ENCODE results near the gene NTM. TPM values are rescaled to one million over a fixed set of nuclear protein-coding genes. Genes with fewer than 3 reads are reported as not detected.

NTM gene
- total RNA-seq, 2 donors from 2014 or later = 1.7 to 3.6 TPM

- no peaks in the 10 kb centered on the region for H3K9me3 ChIP-seq (ENCODE audit: control insufficient read depth, low read length)
- H3K9ac ChIP-seq (ENCODE audit: extremely low read depth, low read length, poor library complexity, severe bottlenecking) = no peak overlapping the region
- H3K27ac ChIP-seq (ENCODE audit: low read depth, low read length) = no peak overlapping the region
- no peaks in the 10 kb centered on the region for H3K27me3 ChIP-seq (ENCODE audit: control insufficient read depth, insufficient read depth, low read length, poor library complexity, severe bottlenecking)
- 94 to 98% methylated on average over 8 of the region's 8 CpGs for WGBS, 2 experiments (ENCODE audit: insufficient coverage in 1 of 2, insufficient read length in 1 of 2)
- peaks cover 16% of the 10 kb centered on the region for H3K4me1 ChIP-seq (ENCODE audit: control insufficient read depth, insufficient read depth, low read length)
- no peak overlapping the region for H3K4me3 ChIP-seq (ENCODE audit: low read length)
- no peak for DNase-seq
- no peaks in the 10 kb centered on the region for H3K36me3 Mint-ChIP-seq (ENCODE audit: low read depth)
- no peaks in the 10 kb centered on the region for H3K36me3 ChIP-seq (ENCODE audit: control insufficient read depth, insufficient read depth, low read length)
- no peak overlapping the region for H3K4me3 Mint-ChIP-seq
- H3K9me3 Mint-ChIP-seq = no peaks in the 10 kb centered on the region
- H3K27me3 Mint-ChIP-seq (ENCODE audit: insufficient read depth) = no peaks in the 10 kb centered on the region
- TF ChIP-seq CTCF (conservative IDR thresholded peaks at IDR 0.05) = no peak
- H3K4me1 Mint-ChIP-seq = peaks cover 42% of the 10 kb centered on the region
- no peak overlapping the region for H3K27ac Mint-ChIP-seq
These were observed 179.4 kb downstream of the NTM start for GRCh38 chr11:131549770-131550169.

- H3K27me3 ChIP-seq (ENCODE audit: control insufficient read depth, insufficient read depth, low read length, poor library complexity, severe bottlenecking) = no peaks in the 10 kb centered on the region
- H3K36me3 ChIP-seq (ENCODE audit: control insufficient read depth, insufficient read depth, low read length) = no peaks in the 10 kb centered on the region
- Mint-ChIP-seq H3K9me3 (peaks cover 1% of the 10 kb centered on the region), H3K27me3 (ENCODE audit: insufficient read depth) (no peaks in the 10 kb centered on the region), H3K27ac (no peak overlapping the region), H3K4me3 (no peak overlapping the region), H3K4me1 (peaks cover 9% of the 10 kb centered on the region), H3K36me3 (ENCODE audit: low read depth) (no peaks in the 10 kb centered on the region)
- H3K27ac ChIP-seq (ENCODE audit: low read depth, low read length) = no peak overlapping the region
- no peak overlapping the region for H3K4me3 ChIP-seq (ENCODE audit: low read length)
- H3K9me3 ChIP-seq (ENCODE audit: control insufficient read depth, low read length) = no peaks in the 10 kb centered on the region
- TF ChIP-seq CTCF (conservative IDR thresholded peaks at IDR 0.05) = no peak
- 95 to 100% methylated on average over 4 of the region's 4 CpGs for WGBS, 2 experiments (ENCODE audit: insufficient coverage in 1 of 2, insufficient read length in 1 of 2)
- H3K4me1 ChIP-seq (ENCODE audit: control insufficient read depth, insufficient read depth, low read length) = no peaks in the 10 kb centered on the region
- no peak for DNase-seq
- no peak overlapping the region for H3K9ac ChIP-seq (ENCODE audit: extremely low read depth, low read length, poor library complexity, severe bottlenecking)
These were observed 189.9 kb downstream of the NTM start for GRCh38 chr11:131560287-131560686.

- no peak overlapping the region for H3K27ac ChIP-seq (ENCODE audit: low read depth, low read length)
- Mint-ChIP-seq H3K27ac (no peak overlapping the region), H3K9me3 (peaks cover 1% of the 10 kb centered on the region), H3K27me3 (ENCODE audit: insufficient read depth) (no peaks in the 10 kb centered on the region), H3K4me1 (peaks cover 10% of the 10 kb centered on the region), H3K36me3 (ENCODE audit: low read depth) (no peaks in the 10 kb centered on the region), H3K4me3 (no peak overlapping the region)
- H3K4me1 ChIP-seq (ENCODE audit: control insufficient read depth, insufficient read depth, low read length) = no peaks in the 10 kb centered on the region
- peak; percentile 64 for TF ChIP-seq CTCF (conservative IDR thresholded peaks at IDR 0.05)
- H3K4me3 ChIP-seq (ENCODE audit: low read length) = no peak overlapping the region
- DNase-seq = peak; percentile 63
- no peaks in the 10 kb centered on the region for H3K36me3 ChIP-seq (ENCODE audit: control insufficient read depth, insufficient read depth, low read length)
- no peaks in the 10 kb centered on the region for H3K27me3 ChIP-seq (ENCODE audit: control insufficient read depth, insufficient read depth, low read length, poor library complexity, severe bottlenecking)
- no peak overlapping the region for H3K9ac ChIP-seq (ENCODE audit: extremely low read depth, low read length, poor library complexity, severe bottlenecking)
- H3K9me3 ChIP-seq (ENCODE audit: control insufficient read depth, low read length) = no peaks in the 10 kb centered on the region
- WGBS, 2 experiments (ENCODE audit: insufficient coverage in 1 of 2, insufficient read length in 1 of 2) = 60 to 70% methylated on average over 4 of the region's 4 CpGs
These were observed 191.1 kb downstream of the NTM start for GRCh38 chr11:131561501-131561900.
